Caco-2 (cell line): ENCODE data around the gene TEFM. TPM values are rescaled to one million over a fixed set of nuclear protein-coding genes. Genes with fewer than 3 reads are reported as not detected.

Source experiments
- Bru-seq: library from RNA; stranded (reverse); fragments of 400-500 nt; gene quantifications from one replicate; lab custom pipeline; 2021; lab: Mats Ljungman, UMichigan
- BruChase-seq, 2 experiments: library from RNA; stranded (reverse); fragments of 400-500 nt; gene quantifications; one replicate each; lab custom pipeline; 2021; lab: Mats Ljungman, UMichigan
- BruUV-seq: library from RNA; stranded (reverse); fragments of 400-500 nt; replicated peaks from 2 replicates; lab custom pipeline; 2021; lab: Mats Ljungman, UMichigan
- CTCF ChIA-PET: fragments of 300-600 bp; sonication (Branson Sonifier 250); formaldehyde crosslinking; loops from one replicate; lab custom pipeline; 2022; ENCODE audit warnings: antibody characterized with exemption; lab: Charles Lee
- POLR2A ChIA-PET: fragments of 300-600 bp; sonication (Branson Sonifier 250); formaldehyde crosslinking; loops from one replicate; lab custom pipeline; 2022; ENCODE audit warnings: antibody characterized with exemption; lab: Charles Lee
- DNase-seq, 2 experiments: peaks; one replicate each; pipeline versions ENCODE4 v3.0.0 to v3.0.0-alpha.2; 2020 to 2022
- H3K27me3 ChIP-seq: replicated peaks from 2 replicates; pipeline ENCODE4 v1.6.0; 2011; ENCODE audit warnings: low read length; ENCODE audit not compliant: control insufficient read depth, insufficient read depth
- H3K36me3 ChIP-seq: 2 replicates; pipeline ENCODE4 v1.5.1; 2011; ENCODE audit warnings: low read length; ENCODE audit not compliant: control insufficient read depth, insufficient read depth
- H3K4me1 ChIP-seq: fragments of 250-450 bp; sonication (Bioruptor Pico); 2 replicates; pipeline ENCODE4 v1.5.1; 2020; ENCODE audit warnings: mild to moderate bottlenecking
- H3K4me3 ChIP-seq: 2 replicates; pipeline ENCODE4 v1.5.1; 2011; ENCODE audit warnings: low read depth, mild to moderate bottlenecking, control low read depth, low read length
- H3K9me3 ChIP-seq: fragments of 250-450 bp; sonication (Bioruptor Pico); 2 replicates; pipeline ENCODE4 v1.5.1; 2020; ENCODE audit warnings: mild to moderate bottlenecking, moderate library complexity
- H3K27ac Mint-ChIP-seq: one replicate; pipeline ENCODE4 v1.8.0; 2022; ENCODE audit warnings: mixed read lengths; ENCODE audit not compliant: unreplicated experiment
- H3K27me3 Mint-ChIP-seq: one replicate; pipeline ENCODE4 v1.8.0; 2022; ENCODE audit warnings: mixed read lengths; ENCODE audit not compliant: insufficient read depth, unreplicated experiment
- H3K36me3 Mint-ChIP-seq: one replicate; pipeline ENCODE4 v1.8.0; 2022; ENCODE audit warnings: mild to moderate bottlenecking, mixed read lengths; ENCODE audit not compliant: insufficient read depth, unreplicated experiment
- H3K4me1 Mint-ChIP-seq: one replicate; pipeline ENCODE4 v1.8.0; 2022; ENCODE audit warnings: low read depth, mixed read lengths; ENCODE audit not compliant: unreplicated experiment
- H3K4me3 Mint-ChIP-seq: one replicate; pipeline ENCODE4 v1.8.0; 2022; ENCODE audit warnings: mild to moderate bottlenecking, moderate library complexity, mixed read lengths; ENCODE audit not compliant: unreplicated experiment
- H3K9me3 Mint-ChIP-seq: one replicate; pipeline ENCODE4 v1.8.0; 2022; ENCODE audit warnings: mixed read lengths; ENCODE audit not compliant: unreplicated experiment
- intact Hi-C: fragments of 100-400 bp; cut with micrococcal nuclease; formaldehyde crosslinking; loops from one replicate; pipeline ENCODE4 v1.10.0; 2022; ENCODE audit not compliant: unreplicated experiment
- long read RNA-seq: library from polyadenylated mRNA; stranded (forward); transcript quantifications from one replicate; pipeline ENCODE4 v2.0.0, GENCODE V29; 2022
- total RNA-seq: library from RNA; stranded (reverse); gene quantifications from 2 replicates; pipeline ENCODE4 v1.2.3, GENCODE V29; 2022
- TF ChIP-seq, protein P1 (sequence below), 2 experiments: fragments of 200-600 bp in 1 of 2; IDR thresholded peaks; 1 replicate in 1 of 2; 2 replicates in 1 of 2; pipeline versions ENCODE4 v1.5.1 to v1.8.0; 2011 to 2022; ENCODE audit warnings: antibody characterized with exemption in 1 of 2, control low read depth in 1 of 2, inconsistent platforms in 1 of 2, low read depth in 1 of 2, low read length in 1 of 2, mild to moderate bottlenecking in 1 of 2, moderate library complexity in 1 of 2; ENCODE audit not compliant: insufficient read depth in 1 of 2, severe bottlenecking in 1 of 2, unreplicated experiment in 1 of 2

The TEFM gene, protein sequence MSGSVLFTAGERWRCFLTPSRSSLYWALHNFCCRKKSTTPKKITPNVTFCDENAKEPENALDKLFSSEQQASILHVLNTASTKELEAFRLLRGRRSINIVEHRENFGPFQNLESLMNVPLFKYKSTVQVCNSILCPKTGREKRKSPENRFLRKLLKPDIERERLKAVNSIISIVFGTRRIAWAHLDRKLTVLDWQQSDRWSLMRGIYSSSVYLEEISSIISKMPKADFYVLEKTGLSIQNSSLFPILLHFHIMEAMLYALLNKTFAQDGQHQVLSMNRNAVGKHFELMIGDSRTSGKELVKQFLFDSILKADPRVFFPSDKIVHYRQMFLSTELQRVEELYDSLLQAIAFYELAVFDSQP
- 16.8 and 18.7 TPM in 2 replicates for total RNA-seq
- Bru-seq, nascent RNA: percentile 81 among the genes with signal in this experiment
- BruChase-seq, experiment 1, labeled RNA remaining after a 2-hour chase: percentile 86 among the genes with signal in this experiment
- percentile 71 among the genes with signal in this experiment for BruChase-seq, experiment 2, labeled RNA remaining after a 6-hour chase
- long read RNA-seq, transcript TEFM-205 (4 exons, 1,891 nt): major isoform, 12 of 26 reads
- long read RNA-seq, partial matches to known transcripts: 1 of 26 reads
- long read RNA-seq, other reads (novel, unspliced or antisense): 9 of 26 reads

DNA sequence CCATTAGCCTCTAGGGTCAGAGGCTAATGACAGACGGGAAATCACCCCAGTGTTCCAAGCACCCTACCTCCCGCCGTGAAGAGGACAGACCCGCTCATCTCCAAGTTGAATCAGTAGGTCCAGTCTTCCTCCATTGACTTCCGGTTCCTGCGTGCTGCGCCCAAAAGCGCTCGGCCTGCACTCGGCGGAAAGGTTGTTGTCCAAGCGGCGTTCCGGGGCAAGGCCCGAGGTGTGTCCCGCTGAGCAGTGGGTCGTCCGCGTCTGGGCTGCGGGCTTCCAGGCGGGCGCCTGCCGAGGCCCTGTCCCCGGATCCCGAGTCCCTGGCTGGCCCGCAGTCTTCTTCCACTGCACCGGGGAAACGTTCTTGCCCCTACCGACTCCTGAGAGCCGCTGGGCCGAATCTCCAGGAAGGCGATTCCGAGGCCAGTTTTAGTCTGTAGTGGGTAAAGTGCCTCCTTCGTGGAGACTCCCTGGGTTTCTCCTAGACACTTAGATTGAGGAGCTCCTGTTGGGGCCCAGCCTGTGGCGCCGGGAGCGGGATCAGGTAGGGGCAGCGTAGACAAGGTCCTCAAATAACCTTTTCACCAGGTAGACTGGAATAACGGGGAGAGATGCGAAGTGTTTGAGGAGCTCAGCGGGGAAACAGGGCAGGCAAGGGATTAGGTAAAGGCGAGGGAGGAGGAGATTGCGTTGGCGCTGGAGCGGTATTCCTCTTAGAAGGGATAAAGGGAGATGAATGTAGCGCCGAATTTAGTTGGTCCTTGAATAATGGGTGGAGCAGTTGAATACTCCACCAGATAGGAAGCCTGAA is at the start of gene TEFM:
Gene TEFM (minus strand): TSS at position 138 of the 811 bp plus-strand sequence. CDS start 40 bp downstream, at position 98.
- Histone ChIP-seq H3K27me3 (no peaks in the 10 kb centered on the region), H3K4me1 (no peaks in the 10 kb centered on the region), H3K36me3 (no peaks in the 10 kb centered on the region), H3K4me3 (peak within 1 kb of the TSS; percentile 77), H3K9me3 (no peaks in the 10 kb centered on the region)
- H3K9me3 Mint-ChIP-seq: no peaks in the 10 kb centered on the region
- peaks cover 8% of the 10 kb centered on the region for H3K36me3 Mint-ChIP-seq
- intact Hi-C loops: loop anchor here (10.0 kb wide), 1 partner anchor 308 kb away; no protein-coding TSS in a partner anchor
- no peaks in the 10 kb centered on the region for H3K27me3 Mint-ChIP-seq
- peak within 1 kb of the TSS; percentile 81 for H3K27ac Mint-ChIP-seq
- ChIA-PET CTCF (interaction anchor here (0.6 kb wide), 1 partner anchor 75 kb away, joined by 3 read pairs; no protein-coding TSS in a partner anchor), POLR2A (interaction anchor here (0.5 kb wide), 1 partner anchor 82 kb away, joined by 3 read pairs; the partner anchor contains the start of gene CRLF3)
- DNase-seq: peak; percentile 92 to 95
- BruUV-seq: no TSS peak
- H3K4me1 Mint-ChIP-seq: peaks cover 14% of the 10 kb centered on the region
- H3K4me3 Mint-ChIP-seq: peak within 1 kb of the TSS; percentile 82
- TF ChIP-seq, protein P1, sequence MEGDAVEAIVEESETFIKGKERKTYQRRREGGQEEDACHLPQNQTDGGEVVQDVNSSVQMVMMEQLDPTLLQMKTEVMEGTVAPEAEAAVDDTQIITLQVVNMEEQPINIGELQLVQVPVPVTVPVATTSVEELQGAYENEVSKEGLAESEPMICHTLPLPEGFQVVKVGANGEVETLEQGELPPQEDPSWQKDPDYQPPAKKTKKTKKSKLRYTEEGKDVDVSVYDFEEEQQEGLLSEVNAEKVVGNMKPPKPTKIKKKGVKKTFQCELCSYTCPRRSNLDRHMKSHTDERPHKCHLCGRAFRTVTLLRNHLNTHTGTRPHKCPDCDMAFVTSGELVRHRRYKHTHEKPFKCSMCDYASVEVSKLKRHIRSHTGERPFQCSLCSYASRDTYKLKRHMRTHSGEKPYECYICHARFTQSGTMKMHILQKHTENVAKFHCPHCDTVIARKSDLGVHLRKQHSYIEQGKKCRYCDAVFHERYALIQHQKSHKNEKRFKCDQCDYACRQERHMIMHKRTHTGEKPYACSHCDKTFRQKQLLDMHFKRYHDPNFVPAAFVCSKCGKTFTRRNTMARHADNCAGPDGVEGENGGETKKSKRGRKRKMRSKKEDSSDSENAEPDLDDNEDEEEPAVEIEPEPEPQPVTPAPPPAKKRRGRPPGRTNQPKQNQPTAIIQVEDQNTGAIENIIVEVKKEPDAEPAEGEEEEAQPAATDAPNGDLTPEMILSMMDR (IDR thresholded peaks at IDR 0.05; ENCODE audit: insufficient read depth in 1 of 2, low read depth in 1 of 2, low read length in 1 of 2, severe bottlenecking in 1 of 2, unreplicated experiment in 1 of 2): no peak

DNA sequence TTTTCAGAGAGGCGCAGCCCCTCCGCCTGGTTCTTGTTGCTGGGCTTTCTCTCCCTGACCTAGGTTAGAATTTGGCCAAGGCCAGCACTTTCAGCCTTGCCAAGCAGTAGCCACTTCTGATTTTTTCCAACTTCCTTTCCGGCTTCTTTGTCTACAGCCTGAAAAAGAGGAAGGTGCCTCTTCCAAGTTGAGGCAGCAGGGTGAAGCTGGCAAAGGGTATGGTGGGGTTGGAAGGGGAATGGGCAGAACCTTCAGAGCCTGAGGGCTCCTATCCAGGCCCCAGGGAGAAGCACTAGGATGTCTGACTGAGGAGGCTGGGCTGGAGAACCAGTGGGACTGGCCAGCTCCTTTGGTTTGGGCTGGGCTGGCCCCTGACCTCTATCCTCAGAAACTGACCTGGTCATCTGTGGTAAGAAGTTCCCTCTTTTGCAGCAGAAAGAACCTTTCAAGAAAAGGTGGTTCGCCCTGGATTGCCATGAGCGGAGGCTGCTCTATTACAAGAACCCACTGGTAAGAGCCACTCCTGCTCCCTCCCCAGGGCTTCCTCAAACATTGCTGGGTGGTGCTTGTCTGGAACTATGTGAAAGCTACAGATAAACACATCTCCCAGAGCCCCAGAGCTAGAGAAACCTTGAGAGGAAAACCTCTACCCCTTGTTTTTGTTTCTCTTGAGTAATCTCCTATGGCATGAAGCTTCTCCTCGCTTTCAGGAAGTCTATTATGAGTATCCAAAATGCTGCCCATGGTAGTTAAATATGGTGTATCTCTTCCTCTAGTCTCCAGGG is 48.2 kb upstream of the TEFM start:
- Mint-ChIP-seq H3K9me3 (no peaks in the 10 kb centered on the region), H3K4me3 (no peak overlapping the region), H3K27me3 (no peaks in the 10 kb centered on the region), H3K4me1 (no peaks in the 10 kb centered on the region), H3K36me3 (no peaks in the 10 kb centered on the region), H3K27ac (no peak overlapping the region)
- H3K4me3 ChIP-seq: no peak overlapping the region
- no peaks in the 10 kb centered on the region for H3K9me3 ChIP-seq
- TF ChIP-seq, protein P1 (IDR thresholded peaks at IDR 0.05; ENCODE audit: insufficient read depth in 1 of 2, low read depth in 1 of 2, low read length in 1 of 2, severe bottlenecking in 1 of 2, unreplicated experiment in 1 of 2): no peak
- H3K36me3 ChIP-seq: no peaks in the 10 kb centered on the region
- no peaks in the 10 kb centered on the region for H3K27me3 ChIP-seq
- no peaks in the 10 kb centered on the region; the same call in 1 of the 2 replicates for H3K4me1 ChIP-seq
- CTCF ChIA-PET: interaction anchor here (0.6 kb wide), 2 partner anchors 229 to 636 kb away, joined by 4 to 9 read pairs; no protein-coding TSS in a partner anchor
- POLR2A ChIA-PET: interaction anchor here (0.5 kb wide), 1 partner anchor 127 kb away, joined by 3 read pairs; no protein-coding TSS in a partner anchor
- intact Hi-C loops: no loop called here
- peak in 1 of 2 experiments; percentile 28 for DNase-seq
- BruUV-seq: no TSS peak
